Karpas-422 (cell line): Measurements from ENCODE around the gene SH3GLB1. TPM values are rescaled to one million over a fixed set of nuclear protein-coding genes. Genes with fewer than 3 reads are reported as not detected.
"Not testable (repeated sequence)": the region's sequence is repeated elsewhere in the genome, so short reads cannot be mapped to it uniquely, and the experiment has no call there.

ENCODE experiments used
- DNase-seq: peaks from one replicate; pipeline ENCODE4 v3.0.0-alpha.2; 2015
- H2AFZ ChIP-seq: fragments of 200-600 bp; sonication (generic); 2 replicates; pipeline ENCODE4 v1.6.1; 2014; ENCODE audit warnings: antibody characterized with exemption, low read length, mixed read lengths
- H3K27ac ChIP-seq: fragments of 200-600 bp; sonication (generic); 2 replicates; pipeline ENCODE4 v1.5.1; 2014; ENCODE audit warnings: mild to moderate bottlenecking, low read length, moderate library complexity
- H3K27me3 ChIP-seq: fragments of 200-600 bp; sonication (generic); 2 replicates; pipeline ENCODE4 v1.6.1; 2014; ENCODE audit warnings: low read length, mixed read lengths
- H3K36me3 ChIP-seq: fragments of 200-600 bp; sonication (generic); 2 replicates; pipeline ENCODE4 v1.6.1; 2014; ENCODE audit warnings: low read length, mixed read lengths; ENCODE audit not compliant: insufficient read depth
- H3K4me1 ChIP-seq: fragments of 200-600 bp; sonication (generic); 2 replicates; pipeline ENCODE4 v1.6.1; 2014; ENCODE audit warnings: mild to moderate bottlenecking, low read length, mixed read lengths
- H3K4me2 ChIP-seq: fragments of 200-600 bp; sonication (generic); 2 replicates; pipeline ENCODE4 v1.6.1; 2014; ENCODE audit warnings: low read length, low read depth, mild to moderate bottlenecking; ENCODE audit not compliant: poor library complexity, severe bottlenecking
- H3K4me3 ChIP-seq: fragments of 200-600 bp; sonication (generic); 2 replicates; pipeline ENCODE4 v1.5.1; 2014; ENCODE audit warnings: mild to moderate bottlenecking, antibody characterized with exemption, low read length, mixed read lengths
- H3K79me2 ChIP-seq: fragments of 200-600 bp; sonication (generic); 2 replicates; pipeline ENCODE4 v1.6.1; 2014; ENCODE audit warnings: mild to moderate bottlenecking, low read length, mixed read lengths
- H3K9ac ChIP-seq: fragments of 200-600 bp; sonication (generic); 2 replicates; pipeline ENCODE4 v1.6.0; 2014; ENCODE audit warnings: low read length
- H3K9me2 ChIP-seq: fragments of 200-600 bp; sonication (generic), shearing (Covaris generic); replicated peaks from 2 replicates; pipeline ENCODE4 v1.6.0; 2014; ENCODE audit warnings: mild to moderate bottlenecking, low read length, moderate library complexity; ENCODE audit not compliant: insufficient read depth
- H3K9me3 ChIP-seq: fragments of 300-700, 200-600 bp; sonication (generic); 2 replicates; pipeline ENCODE4 v1.6.1; 2014; ENCODE audit warnings: low read length, mixed read lengths
- H4K20me1 ChIP-seq: fragments of 200-600 bp; sonication (generic); 2 replicates; pipeline ENCODE4 v1.6.1; 2014; ENCODE audit warnings: mild to moderate bottlenecking, antibody characterized with exemption, low read length, low read depth; ENCODE audit not compliant: insufficient read depth
- total RNA-seq: library from RNA; depleted of rRNA; stranded (reverse); fragments of >200 nt; shearing (Covaris generic); gene quantifications from 2 replicates; pipeline ENCODE4 v1.2.3, GENCODE V29; 2014; ENCODE audit warnings: low replicate concordance

The SH3GLB1 gene
- total RNA-seq, 1 experiment from 2014 or later = 56.6 TPM

DNA sequence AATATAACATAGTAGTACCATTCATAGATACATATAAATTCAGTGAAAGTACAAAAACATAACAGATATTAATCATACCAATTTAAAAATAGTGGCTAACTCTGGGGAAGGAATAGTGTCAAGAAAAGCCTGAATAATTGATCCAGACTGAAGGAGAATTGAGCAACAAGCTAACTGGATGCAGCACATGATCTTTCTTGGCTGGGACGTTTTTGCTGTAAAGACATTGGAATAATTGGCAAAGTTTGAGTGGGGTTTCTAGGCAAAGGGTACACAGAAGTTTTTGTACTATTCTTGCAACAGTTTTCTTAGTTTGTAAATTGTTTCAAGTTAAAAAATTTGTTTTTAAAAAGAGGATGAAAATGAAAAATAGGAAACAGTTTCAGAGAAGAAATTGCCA, 2.6 kb upstream of the SH3GLB1 start:
- H3K79me2 ChIP-seq = peaks cover 20% of the 10 kb centered on the region
- H3K36me3 ChIP-seq = no peaks in the 10 kb centered on the region
- no peak overlapping the region for H3K9ac ChIP-seq
- no peaks in the 10 kb centered on the region for H3K9me3 ChIP-seq
- H4K20me1 ChIP-seq = no peaks in the 10 kb centered on the region; the same call in 1 of the 2 replicates
- DNase-seq = no peak
- peaks cover 20% of the 10 kb centered on the region for H3K4me1 ChIP-seq
- H2AFZ ChIP-seq = no peak overlapping the region
- H3K27me3 ChIP-seq = no peaks in the 10 kb centered on the region
- H3K4me3 ChIP-seq = no peak overlapping the region
- no peak overlapping the region for H3K27ac ChIP-seq
- H3K4me2 ChIP-seq = no peak overlapping the region
- no peaks in the 10 kb centered on the region for H3K9me2 ChIP-seq

DNA sequence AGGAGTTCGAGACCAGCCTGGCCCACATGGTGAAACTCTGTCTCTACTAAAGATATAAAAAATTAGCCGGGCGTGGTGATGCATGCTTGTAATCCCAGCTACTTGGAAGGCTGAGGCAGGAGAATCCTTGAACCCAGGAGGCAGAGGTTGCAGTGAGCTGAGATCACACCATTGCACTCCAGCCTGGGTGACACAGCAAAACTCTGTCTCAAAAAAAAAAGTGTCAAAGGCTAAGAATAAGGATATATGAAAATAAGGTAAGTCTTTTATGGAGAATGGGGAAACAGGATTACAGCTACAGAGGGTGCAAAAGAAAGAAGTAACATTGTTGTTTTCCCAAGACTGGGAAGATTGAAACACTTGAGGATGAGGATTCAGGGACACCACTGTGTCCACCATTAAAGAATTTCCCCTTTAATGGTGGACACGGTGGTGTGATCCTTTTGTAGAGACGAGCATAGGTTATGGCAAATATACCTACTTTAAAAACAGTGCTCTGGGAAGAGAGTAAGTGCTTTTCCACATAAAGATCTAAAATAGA, 1.4 kb upstream of the SH3GLB1 start:
- not testable (repeated sequence) for DNase-seq, H3K9me3 ChIP-seq, H4K20me1 ChIP-seq, H3K36me3 ChIP-seq, H3K27me3 ChIP-seq, H3K9me2 ChIP-seq
- peak overlapping the region; percentile 92 for H3K9ac ChIP-seq
- H3K4me1 ChIP-seq = peaks cover 31% of the 10 kb centered on the region
- H2AFZ ChIP-seq = peak overlapping the region; percentile 71; the same call in 1 of the 2 replicates
- peak overlapping the region; percentile 91 for H3K4me2 ChIP-seq
- peak overlapping the region; percentile 93 for H3K4me3 ChIP-seq
- peaks cover 33% of the 10 kb centered on the region for H3K79me2 ChIP-seq
- peak overlapping the region; percentile 87; the same call in 1 of the 2 replicates for H3K27ac ChIP-seq

DNA sequence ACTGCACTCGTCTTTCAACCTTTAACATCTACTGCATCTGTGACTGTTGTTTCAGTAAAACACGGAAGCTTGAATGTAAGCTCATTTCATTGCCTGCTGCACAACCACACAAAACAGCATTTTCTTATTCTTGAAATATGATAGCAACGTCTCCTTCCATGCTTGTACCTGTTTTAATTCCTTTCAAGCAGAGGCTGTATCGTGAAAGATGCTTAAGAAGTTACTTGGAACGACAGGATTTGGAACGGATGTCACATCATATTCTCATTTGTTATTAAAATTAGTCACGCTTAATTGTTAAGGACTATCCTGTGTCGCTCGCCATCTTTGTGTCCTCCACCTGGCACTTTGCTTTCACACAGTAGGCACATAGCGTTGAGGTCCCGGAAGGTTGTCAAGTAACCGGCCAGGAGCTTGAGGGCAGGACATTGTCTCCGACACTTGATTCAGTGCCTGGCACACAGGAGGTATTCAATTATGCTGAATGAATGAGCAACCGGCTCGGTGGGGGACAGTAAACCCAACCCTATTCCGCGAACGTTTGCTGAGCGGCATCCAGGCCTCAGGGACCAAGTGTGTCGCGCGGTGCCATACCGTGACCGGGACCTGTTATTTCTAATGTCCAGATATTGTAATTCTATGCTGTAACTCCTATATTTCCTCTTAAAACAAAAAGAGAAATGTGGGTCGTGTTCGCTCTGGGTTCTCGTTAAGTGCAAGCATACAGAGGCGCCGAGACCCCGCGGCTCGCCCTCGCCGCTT, 499 bp upstream of the SH3GLB1 start:
- H3K36me3 ChIP-seq = no peaks in the 10 kb centered on the region
- H3K4me1 ChIP-seq = peaks cover 39% of the 10 kb centered on the region
- peaks cover 42% of the 10 kb centered on the region for H3K79me2 ChIP-seq
- peak overlapping the region; percentile 91 for H3K4me2 ChIP-seq
- no peaks in the 10 kb centered on the region for H3K9me2 ChIP-seq
- peak overlapping the region; percentile 93 for H3K4me3 ChIP-seq
- H2AFZ ChIP-seq = peak overlapping the region; percentile 71
- no peaks in the 10 kb centered on the region for H3K27me3 ChIP-seq
- DNase-seq = peak; percentile 88
- H3K27ac ChIP-seq = peak overlapping the region; percentile 87
- H4K20me1 ChIP-seq = no peaks in the 10 kb centered on the region; the same call in 1 of the 2 replicates
- peak overlapping the region; percentile 92 for H3K9ac ChIP-seq
- H3K9me3 ChIP-seq = no peaks in the 10 kb centered on the region

DNA sequence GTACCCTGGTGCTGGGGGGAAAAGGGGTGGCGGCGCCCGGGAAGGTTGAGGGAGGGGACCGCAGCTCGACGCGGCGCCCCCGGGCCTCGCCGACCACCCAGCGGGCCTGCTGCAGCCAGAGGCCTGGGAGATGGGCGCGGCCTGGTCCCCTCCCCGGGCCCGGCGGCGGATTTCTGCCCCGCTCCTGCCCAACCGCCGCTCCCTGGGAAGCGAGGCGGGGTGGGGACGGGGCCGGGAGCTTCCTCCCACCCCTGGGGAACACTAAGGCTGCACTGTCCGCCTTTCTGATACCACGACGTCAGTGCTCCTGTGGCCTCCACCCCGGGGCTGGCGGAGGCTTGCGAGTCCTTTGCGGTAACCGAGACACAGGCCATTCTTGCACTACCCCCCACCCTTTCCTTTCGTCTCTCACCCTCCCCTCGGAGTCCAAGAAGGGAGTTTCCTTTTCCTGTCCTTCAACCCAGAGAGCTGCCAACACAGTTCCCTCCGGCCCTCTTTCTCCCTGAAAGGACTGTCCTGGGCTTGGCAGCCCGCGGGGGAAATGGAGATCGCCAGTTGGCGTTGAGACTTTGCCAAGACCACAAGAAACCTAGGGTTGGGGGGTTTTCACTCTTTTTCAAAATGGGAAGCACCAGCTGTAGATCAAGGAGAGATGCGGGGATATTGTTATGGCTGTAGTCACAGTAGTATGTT, 742 bp downstream of the SH3GLB1 start:
- H3K27ac ChIP-seq = peak overlapping the region; percentile 87
- no peaks in the 10 kb centered on the region for H3K27me3 ChIP-seq
- peaks cover 47% of the 10 kb centered on the region for H3K4me1 ChIP-seq
- H3K36me3 ChIP-seq = no peaks in the 10 kb centered on the region
- peak overlapping the region; percentile 34; the same call in 1 of the 2 replicates for H2AFZ ChIP-seq
- peak overlapping the region; percentile 92 for H3K9ac ChIP-seq
- no peaks in the 10 kb centered on the region; the same call in 1 of the 2 replicates for H4K20me1 ChIP-seq
- peak; percentile 65 for DNase-seq
- peak overlapping the region; percentile 91 for H3K4me2 ChIP-seq
- H3K4me3 ChIP-seq = peak overlapping the region; percentile 93
- no peaks in the 10 kb centered on the region for H3K9me2 ChIP-seq
- H3K9me3 ChIP-seq = no peaks in the 10 kb centered on the region
- peaks cover 54% of the 10 kb centered on the region for H3K79me2 ChIP-seq

GRCh38 chr1:86705665-86705985, 1.2 kb downstream of the SH3GLB1 start:
- peak overlapping the region; percentile 87; the same call in 1 of the 2 replicates for H3K27ac ChIP-seq
- peaks cover 47% of the 10 kb centered on the region for H3K4me1 ChIP-seq
- H2AFZ ChIP-seq = no peak overlapping the region

GRCh38 chr1:86706018-86706635, 1.8 kb downstream of the SH3GLB1 start:
- Histone ChIP-seq H3K27ac (no peak overlapping the region), H2AFZ (no peak overlapping the region), H3K4me2 (peak overlapping the region; percentile 91), H3K79me2 (peaks cover 64% of the 10 kb centered on the region), H3K9me2 (no peaks in the 10 kb centered on the region), H3K9me3 (no peaks in the 10 kb centered on the region), H3K4me3 (peak overlapping the region; percentile 93), H3K36me3 (no peaks in the 10 kb centered on the region), H4K20me1 (no peaks in the 10 kb centered on the region; the same call in 1 of the 2 replicates), H3K9ac (peak overlapping the region; percentile 92), H3K27me3 (no peaks in the 10 kb centered on the region), H3K4me1 (peaks cover 50% of the 10 kb centered on the region)
- no peak for DNase-seq

More at GRCh38 chr1:86705665-86705985, 1.2 kb downstream of the SH3GLB1 start:
- Histone ChIP-seq H3K4me3 (peak overlapping the region; percentile 93), H3K4me2 (peak overlapping the region; percentile 91), H3K36me3 (no peaks in the 10 kb centered on the region), H3K79me2 (peaks cover 59% of the 10 kb centered on the region), H3K9me2 (no peaks in the 10 kb centered on the region), H3K27me3 (no peaks in the 10 kb centered on the region), H3K9ac (peak overlapping the region; percentile 92), H4K20me1 (no peaks in the 10 kb centered on the region; the same call in 1 of the 2 replicates), H3K9me3 (no peaks in the 10 kb centered on the region)
- DNase-seq = no peak

DNA sequence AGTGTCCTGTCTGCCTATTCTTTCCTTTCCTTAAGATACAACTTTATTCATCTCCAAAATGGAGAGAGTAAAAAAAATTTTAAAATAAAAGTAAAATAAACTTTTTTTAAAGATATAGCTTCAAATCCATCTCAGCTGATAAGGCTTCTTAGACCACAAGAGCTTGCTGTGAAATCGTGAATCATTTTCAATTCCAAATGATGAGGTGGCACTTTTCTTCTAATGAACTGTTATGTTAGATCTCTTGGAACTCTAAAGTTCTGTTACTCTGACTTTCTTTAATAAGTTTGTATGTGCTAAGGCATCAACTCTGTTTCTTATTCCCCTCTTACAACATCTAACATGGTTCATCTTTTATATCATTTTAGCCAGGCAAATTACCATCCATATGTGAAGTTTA, 4.5 kb downstream of the SH3GLB1 start:
- no peaks in the 10 kb centered on the region for H3K9me3 ChIP-seq
- H3K36me3 ChIP-seq = no peaks in the 10 kb centered on the region

More for the DNA sequence above, 4.5 kb downstream of the SH3GLB1 start:
- H3K4me3 ChIP-seq = no peak overlapping the region
- peak overlapping the region; percentile 47 for H3K4me2 ChIP-seq
- H3K9ac ChIP-seq = no peak overlapping the region
- no peak for DNase-seq
- peaks cover 92% of the 10 kb centered on the region for H3K79me2 ChIP-seq
- H2AFZ ChIP-seq = no peak overlapping the region
- H3K4me1 ChIP-seq = peaks cover 57% of the 10 kb centered on the region
- H3K27me3 ChIP-seq = no peaks in the 10 kb centered on the region
- H3K9me2 ChIP-seq = no peaks in the 10 kb centered on the region
- H4K20me1 ChIP-seq = no peaks in the 10 kb centered on the region; the same call in 1 of the 2 replicates
- peak overlapping the region; percentile 17; the same call in 1 of the 2 replicates for H3K27ac ChIP-seq
